HG03342 (cell line): ENCODE results near the gene ATP11B.
A peak's percentile ranks its signal among the peaks of the same experiment; 100 is the strongest.

ENCODE experiments used
- ATAC-seq: cut with Tn5 transposase; IDR thresholded peaks from one replicate; pipeline ENCODE4 v1.9.1; 2021; ENCODE audit warnings: mild to moderate bottlenecking, moderate library complexity; ENCODE audit not compliant: unreplicated experiment

Gene ATP11B

GRCh38 chr3:182908471-182908870 is 115.2 kb downstream of the ATP11B start:
- ATAC-seq: no peak

DNA sequence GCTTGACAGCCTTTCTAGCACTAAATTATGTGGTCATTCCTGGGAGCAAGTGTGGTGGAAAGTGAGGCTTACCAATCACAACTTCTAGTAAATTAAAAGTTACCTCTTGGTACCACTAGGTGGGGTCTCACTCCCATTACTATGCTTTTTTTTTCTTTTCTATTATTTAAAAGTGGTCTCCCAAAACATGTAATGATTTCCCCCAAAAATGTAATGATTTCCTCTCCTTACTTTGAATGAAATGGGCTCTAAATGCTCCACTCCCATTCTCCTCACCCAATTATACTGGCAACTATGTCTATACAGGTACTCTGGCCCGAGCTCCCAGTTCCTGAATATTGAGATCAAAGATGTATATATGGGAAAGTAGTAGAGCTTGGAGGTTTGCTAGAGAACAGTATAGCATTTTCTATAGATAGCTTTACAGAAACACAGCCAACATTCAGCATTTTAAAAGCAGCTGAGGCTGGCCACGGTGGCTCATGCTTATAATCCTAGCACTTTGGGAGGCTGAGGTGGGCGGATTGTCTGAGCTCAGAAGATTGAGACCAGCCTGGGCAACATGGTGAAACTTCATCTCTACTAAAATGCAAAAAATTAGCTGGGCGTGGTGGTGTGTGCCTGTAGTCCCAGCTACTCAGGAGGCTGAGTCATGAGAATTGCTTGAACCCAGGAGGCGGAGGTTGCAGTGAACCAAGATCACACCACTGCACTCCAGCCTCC is 116.2 kb downstream of the ATP11B start:
- no peak for ATAC-seq

- ATAC-seq: no peak
Observed at GRCh38 chr3:182910936-182911781, 117.9 kb downstream of the ATP11B start.

DNA sequence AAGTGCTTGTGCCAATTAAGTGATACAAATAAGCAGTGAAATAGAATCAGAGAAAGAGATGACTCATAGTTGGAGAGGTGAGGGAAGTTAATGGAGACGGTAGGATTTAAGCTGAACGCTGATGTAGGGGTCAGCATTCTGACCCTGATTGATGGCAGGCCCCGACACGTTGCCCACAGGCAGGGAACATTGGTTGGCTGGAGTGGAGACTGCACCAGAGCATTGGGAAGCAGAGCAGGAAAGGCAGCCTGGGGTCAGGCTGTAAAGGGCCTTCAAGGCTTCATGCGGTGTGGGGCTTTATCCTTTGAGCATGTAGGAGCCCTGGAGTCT is 118.4 kb downstream of the ATP11B start:
- ATAC-seq: no peak

DNA sequence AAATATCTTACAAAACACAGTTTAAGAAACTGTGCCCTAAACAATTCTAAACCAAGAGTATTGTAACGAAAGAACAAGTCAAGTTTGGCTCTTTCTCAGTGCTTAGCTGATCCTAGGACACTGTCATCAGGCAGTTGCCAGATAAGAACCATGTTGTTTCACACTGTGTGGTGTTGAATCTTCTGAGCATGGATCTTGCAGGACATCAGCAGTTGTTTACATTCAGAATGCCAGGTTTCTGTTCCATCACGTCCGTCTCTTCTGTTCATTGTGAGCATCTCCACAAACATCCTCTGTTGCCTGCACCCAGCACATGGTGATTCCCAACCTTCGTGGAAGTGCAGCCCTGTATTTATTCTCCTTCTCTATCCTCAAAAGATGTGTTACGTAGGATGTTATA is 119.2 kb downstream of the ATP11B start:
- ATAC-seq: no peak

GRCh38 chr3:182913889-182914288 is 120.6 kb downstream of the ATP11B start:
- peak; percentile 85 for ATAC-seq

DNA sequence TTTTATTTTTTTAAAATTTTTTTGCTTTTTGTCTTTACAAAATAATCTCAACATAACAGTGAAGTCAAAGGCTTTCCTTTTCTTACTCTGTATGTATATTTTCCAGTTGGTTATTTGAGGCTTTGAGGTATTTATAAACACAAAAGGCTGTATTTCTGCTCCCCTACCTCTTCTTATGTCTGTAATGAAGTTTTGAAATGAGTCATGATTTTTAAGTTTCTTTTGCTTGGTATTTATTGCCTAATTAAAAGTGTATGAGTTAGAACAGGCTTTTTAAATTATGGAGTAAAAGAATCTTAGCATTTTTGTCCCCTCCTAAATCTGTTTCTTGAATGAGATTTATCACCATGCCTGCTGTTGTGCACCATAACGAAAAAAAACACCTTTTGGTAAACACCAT is 121.0 kb downstream of the ATP11B start:
- peak; percentile 52 for ATAC-seq

- ATAC-seq: no peak
Observed at GRCh38 chr3:182917134-182917533, 123.8 kb downstream of the ATP11B start.

DNA sequence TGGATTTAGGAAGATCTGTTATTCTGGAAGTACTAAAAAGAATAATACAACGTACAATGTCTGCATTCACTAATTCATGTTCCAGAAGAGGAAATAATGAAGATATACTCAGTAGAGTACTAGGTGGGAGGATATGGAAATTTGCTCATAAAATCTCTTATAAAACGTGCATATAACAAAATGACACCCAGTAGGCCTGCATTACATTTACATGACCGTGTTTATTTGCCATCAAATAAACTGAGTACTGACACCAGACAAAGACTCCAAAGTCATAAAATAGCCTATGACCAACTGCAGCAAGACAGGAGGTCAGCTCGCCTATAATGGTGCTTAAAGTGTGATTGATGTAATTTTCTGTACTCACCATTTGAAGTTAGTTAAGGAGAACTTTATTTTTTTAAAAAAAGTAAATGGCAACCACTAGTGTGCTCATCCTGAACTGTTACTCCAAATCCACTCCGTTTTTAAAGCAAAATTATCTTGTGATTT is 126.6 kb downstream of the ATP11B start:
- no peak for ATAC-seq

GRCh38 chr3:182920515-182921084 is 127.3 kb downstream of the ATP11B start:
- no peak for ATAC-seq

DNA sequence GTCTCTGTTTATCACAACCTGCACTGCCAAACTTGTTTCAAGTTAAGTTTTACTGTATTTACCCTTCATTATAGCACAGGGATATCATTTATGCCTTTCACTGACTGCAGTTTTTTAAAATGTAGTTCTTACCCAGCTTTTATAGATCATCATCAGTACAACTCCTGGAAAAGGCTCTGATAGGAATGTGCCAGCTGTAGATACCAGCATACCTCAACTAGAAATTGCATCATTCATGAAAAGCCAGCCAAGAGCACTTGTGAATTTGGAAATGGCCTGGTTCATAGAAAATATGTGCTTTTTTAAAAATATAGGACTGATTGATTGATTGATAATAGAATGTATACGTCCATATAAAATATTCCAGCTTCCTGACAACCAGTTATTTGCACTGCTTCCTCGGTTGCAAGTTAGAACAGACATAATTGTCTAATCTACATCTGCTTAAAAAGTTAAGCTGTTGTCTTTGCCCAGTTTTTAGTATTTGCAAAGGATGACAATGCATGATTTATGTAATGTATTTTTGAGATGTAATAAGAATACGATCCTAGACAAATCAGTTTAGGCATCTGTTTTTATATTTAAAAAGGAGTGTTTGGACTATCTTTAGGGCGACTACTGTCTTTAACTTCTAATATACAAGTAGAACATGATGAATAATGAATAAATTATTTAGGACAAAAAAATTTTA is 128.5 kb downstream of the ATP11B start:
- no peak for ATAC-seq

GRCh38 chr3:182925330-182925943 is 132.1 kb downstream of the ATP11B start:
- ATAC-seq: peak; percentile 95

GRCh38 chr3:182925944-182926337 is 132.6 kb downstream of the ATP11B start:
- ATAC-seq: peak; percentile 28

DNA sequence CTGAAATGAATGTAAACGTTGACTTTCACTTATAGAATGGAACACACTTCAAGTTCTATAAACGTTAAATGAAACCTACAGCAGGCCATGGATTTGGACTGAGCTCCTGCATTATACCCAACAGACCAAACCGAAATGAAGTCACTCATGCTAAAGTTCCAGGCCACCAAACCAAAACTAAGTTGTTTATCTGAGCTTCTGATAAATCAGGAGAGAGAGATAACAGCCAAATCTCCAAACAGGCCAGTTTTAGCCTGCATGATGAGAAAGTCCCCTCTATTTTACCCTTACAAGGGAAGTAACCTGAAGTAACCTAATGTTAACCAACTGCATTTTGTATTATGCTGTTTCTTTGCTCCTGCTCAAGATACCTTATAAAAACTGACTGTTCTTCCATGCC is 142.5 kb downstream of the ATP11B start:
- no peak for ATAC-seq

GRCh38 chr3:182936239-182936917 is 143.1 kb downstream of the ATP11B start:
- no peak for ATAC-seq

DNA sequence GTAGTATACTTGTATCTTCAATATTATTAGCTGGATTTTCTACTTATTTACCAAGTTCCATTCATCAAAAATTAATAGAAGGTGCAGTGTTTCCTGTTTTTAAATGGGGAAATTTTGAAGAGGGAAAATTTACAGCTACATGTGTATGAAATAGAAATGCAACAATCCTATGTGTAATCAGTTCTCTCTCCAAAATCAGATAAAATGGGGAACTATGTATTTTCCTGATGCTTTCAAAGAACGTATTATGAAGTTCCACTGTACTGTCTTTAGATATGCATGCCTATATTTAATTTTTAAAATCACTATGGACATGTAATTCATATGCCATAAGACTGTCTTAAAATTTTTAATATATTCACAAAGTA is 143.6 kb downstream of the ATP11B start:
- ATAC-seq: no peak

- ATAC-seq: peak; percentile 88
Observed at GRCh38 chr3:182937293-182938051, 144.2 kb downstream of the ATP11B start.

DNA sequence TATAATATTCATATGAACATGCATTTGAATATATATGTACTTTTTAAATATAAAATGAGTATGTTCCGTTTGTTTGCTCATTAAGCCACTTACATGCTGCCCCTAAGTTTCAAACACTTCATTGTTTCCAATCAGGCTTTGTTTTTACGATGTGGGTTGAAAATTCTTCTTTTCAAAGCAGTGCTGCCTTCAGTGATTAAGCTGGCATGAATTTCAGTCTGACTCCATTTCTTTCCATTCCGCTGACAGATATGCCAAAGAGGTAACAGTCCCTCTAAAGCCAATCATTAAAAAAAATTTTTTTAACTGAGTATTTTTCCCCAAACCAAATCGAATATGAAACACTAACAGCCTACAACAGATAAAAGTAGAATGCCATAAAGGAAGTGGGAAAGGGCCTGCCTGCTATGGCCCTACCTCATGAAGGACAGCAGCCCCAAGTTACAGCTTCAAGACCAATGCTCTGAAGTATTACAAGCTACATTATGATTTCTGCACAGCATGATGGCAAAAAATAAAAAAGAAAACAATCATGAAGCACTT is 147.0 kb downstream of the ATP11B start:
- no peak for ATAC-seq

DNA sequence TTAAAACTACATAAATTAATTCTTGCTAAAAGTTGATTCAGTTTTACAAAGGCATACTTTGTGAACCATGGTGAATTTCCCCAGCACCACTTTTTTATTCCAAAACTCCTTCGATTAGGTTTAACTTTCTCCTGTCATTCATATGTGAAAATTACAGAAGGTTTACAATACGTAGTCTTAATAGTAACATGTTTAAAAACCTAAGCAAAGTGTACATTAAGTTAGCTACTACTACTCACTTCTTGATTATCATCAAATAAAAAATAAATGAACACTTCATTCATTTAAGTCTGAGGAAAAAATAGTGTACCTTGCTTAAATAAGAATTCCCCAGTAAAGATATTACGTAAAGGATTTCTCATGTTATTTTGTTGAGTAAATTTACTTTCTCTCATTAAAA is 148.4 kb downstream of the ATP11B start:
- no peak for ATAC-seq
